ENCODE results near the gene FGF9.

FGF9 gene

DNA sequence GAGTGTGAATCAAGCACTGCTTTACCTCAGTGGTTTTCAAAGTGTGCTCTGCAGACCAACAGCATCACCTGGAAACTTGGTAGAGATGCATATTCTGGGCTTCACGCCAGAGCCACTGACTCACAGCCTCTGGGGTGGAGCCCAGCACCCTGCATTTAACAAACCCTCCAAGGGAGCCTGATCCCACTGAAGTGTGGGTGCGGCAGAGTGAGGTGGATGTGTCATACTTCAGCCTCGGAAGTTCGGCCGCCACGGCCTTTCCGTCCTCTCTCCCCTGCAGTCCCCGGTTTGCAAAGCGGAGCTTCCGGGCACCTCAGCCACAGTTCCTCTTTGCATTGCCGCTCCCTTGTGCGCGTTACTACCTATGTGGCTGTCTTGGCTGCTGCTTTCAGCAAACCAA is 33.6 kb upstream of the FGF9 start:
- Histone ChIP-seq H2BK12ac (ENCODE audit: low read length in 2 of 2) (no peak overlapping the region), H3K79me1 (replicated peaks; ENCODE audit: low read length, poor library complexity, severe bottlenecking) (no peaks in the 10 kb centered on the region), H2BK15ac (ENCODE audit: low read depth, poor library complexity, severe bottlenecking) (peak overlapping the region; percentile 39), H2AK5ac (ENCODE audit: low read length, severe bottlenecking) (no peak overlapping the region), H3K4ac (ENCODE audit: low read depth in 1 of 2, low read length in 2 of 2) (no peak overlapping the region), H3K23ac (ENCODE audit: low read length in 2 of 2) (no peak overlapping the region), H3K4me1 (ENCODE audit: control insufficient read depth, insufficient read depth, low read depth, low read length) (peaks cover 8% of the 10 kb centered on the region), H3K9me3 (ENCODE audit: control insufficient read depth, low read length) (no peaks in the 10 kb centered on the region), H3K4me2 (ENCODE audit: low read length, poor library complexity, severe bottlenecking) (peak overlapping the region; percentile 51), H3K27me3 (ENCODE audit: control insufficient read depth in 1 of 2, insufficient read depth in 1 of 2, low read length in 2 of 2) (peaks cover 0 to 14% of the 10 kb centered on the region in 2 experiments), H2BK5ac (ENCODE audit: low read depth, low read length, poor library complexity, severe bottlenecking) (no peak overlapping the region), H4K8ac (ENCODE audit: low read length) (no peak overlapping the region), H3K14ac (ENCODE audit: low read length in 2 of 2) (no peak overlapping the region), H3K4me3 (ENCODE audit: insufficient read depth in 1 of 2, low read depth in 1 of 2, low read length in 2 of 2) (no peak overlapping the region), H3K18ac (ENCODE audit: low read depth in 1 of 2, low read length in 2 of 2) (no peak overlapping the region), H3K9ac (ENCODE audit: low read length) (no peak overlapping the region), H4K91ac (ENCODE audit: low read length) (no peak overlapping the region), H3K36me3 (ENCODE audit: control insufficient read depth in 1 of 2, insufficient read depth in 2 of 2, low read depth in 1 of 2, low read length in 2 of 2) (no peaks in the 10 kb centered on the region), H2AFZ (ENCODE audit: low read depth, low read length) (no peak overlapping the region), H3K27ac (ENCODE audit: low read length, poor library complexity, severe bottlenecking) (no peak overlapping the region), H2BK120ac (ENCODE audit: low read depth, low read length) (no peak overlapping the region)
- DNase-seq = no peak
- WGBS = 72% methylated on average over 12 of the region's 13 CpGs

DNA sequence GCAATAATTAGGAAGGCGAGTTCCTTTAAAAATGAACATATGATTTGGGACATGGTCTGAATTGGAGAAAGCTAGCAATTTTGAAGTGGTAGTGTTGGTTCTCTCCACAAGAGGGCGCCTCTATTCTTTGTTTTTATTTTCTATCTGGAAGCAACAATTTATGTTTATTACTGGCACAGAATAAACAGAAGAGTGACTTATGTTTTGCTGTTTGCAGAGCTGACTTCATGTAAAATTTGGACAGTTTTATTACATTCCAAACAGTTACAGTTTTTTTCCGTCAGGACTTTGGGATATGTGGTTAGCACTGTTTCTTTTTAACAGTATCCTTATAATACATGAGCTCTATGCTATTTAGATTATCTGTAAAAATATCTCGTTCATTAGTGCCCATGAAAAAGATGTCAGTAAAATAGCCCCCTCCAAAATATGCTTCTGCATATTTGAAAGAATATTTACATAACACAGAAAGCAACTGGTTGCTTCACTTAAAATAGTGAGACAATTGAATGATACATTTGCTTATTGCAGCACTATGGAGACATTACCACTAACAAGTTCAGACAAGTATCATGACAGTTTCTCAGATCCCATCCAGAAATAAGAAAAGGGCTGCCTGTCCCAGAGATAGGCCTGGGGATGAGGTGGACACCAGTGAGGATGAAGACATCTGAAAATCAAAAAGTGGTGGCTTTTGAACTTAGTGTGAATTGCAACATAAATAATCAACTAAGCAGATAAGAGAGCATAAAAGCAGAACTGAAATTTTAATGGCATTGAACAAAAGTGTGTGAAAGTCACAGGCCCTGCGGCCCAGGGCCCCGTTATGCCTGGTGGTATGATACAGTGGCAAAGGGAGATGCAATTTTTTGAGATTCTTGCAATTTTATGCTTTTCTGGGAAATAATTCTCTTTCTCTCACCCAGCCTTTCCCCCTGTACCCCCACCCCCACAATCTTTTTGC is 32.3 kb upstream of the FGF9 start:
- Histone ChIP-seq H3K4me3 (ENCODE audit: insufficient read depth in 1 of 2, low read depth in 1 of 2, low read length in 2 of 2) (no peak overlapping the region), H3K23ac (ENCODE audit: low read length in 2 of 2) (no peak overlapping the region), H3K9me3 (ENCODE audit: control insufficient read depth, low read length) (peaks cover 2% of the 10 kb centered on the region), H3K27ac (ENCODE audit: low read length, poor library complexity, severe bottlenecking) (no peak overlapping the region), H3K27me3 (ENCODE audit: control insufficient read depth in 1 of 2, insufficient read depth in 1 of 2, low read length in 2 of 2) (peaks cover 0 to 14% of the 10 kb centered on the region in 2 experiments), H2AK5ac (ENCODE audit: low read length, severe bottlenecking) (no peak overlapping the region), H2BK15ac (ENCODE audit: low read depth, poor library complexity, severe bottlenecking) (no peak overlapping the region), H4K8ac (ENCODE audit: low read length) (no peak overlapping the region), H4K91ac (ENCODE audit: low read length) (no peak overlapping the region), H3K9ac (ENCODE audit: low read length) (no peak overlapping the region), H3K79me1 (replicated peaks; ENCODE audit: low read length, poor library complexity, severe bottlenecking) (no peaks in the 10 kb centered on the region), H2BK12ac (ENCODE audit: low read length in 2 of 2) (no peak overlapping the region), H3K4ac (ENCODE audit: low read depth in 1 of 2, low read length in 2 of 2) (no peak overlapping the region), H3K18ac (ENCODE audit: low read depth in 1 of 2, low read length in 2 of 2) (no peak overlapping the region), H3K4me1 (ENCODE audit: control insufficient read depth, insufficient read depth, low read depth, low read length) (peaks cover 8% of the 10 kb centered on the region), H3K36me3 (ENCODE audit: control insufficient read depth in 1 of 2, insufficient read depth in 2 of 2, low read depth in 1 of 2, low read length in 2 of 2) (no peaks in the 10 kb centered on the region), H3K14ac (ENCODE audit: low read length in 2 of 2) (no peak overlapping the region), H2BK120ac (ENCODE audit: low read depth, low read length) (no peak overlapping the region), H2AFZ (ENCODE audit: low read depth, low read length) (no peak overlapping the region), H2BK5ac (ENCODE audit: low read depth, low read length, poor library complexity, severe bottlenecking) (no peak overlapping the region), H3K4me2 (ENCODE audit: low read length, poor library complexity, severe bottlenecking) (no peak overlapping the region)
- peak; percentile 40 for DNase-seq
- 0% methylated on average over 1 of the region's 6 CpGs for WGBS

DNA sequence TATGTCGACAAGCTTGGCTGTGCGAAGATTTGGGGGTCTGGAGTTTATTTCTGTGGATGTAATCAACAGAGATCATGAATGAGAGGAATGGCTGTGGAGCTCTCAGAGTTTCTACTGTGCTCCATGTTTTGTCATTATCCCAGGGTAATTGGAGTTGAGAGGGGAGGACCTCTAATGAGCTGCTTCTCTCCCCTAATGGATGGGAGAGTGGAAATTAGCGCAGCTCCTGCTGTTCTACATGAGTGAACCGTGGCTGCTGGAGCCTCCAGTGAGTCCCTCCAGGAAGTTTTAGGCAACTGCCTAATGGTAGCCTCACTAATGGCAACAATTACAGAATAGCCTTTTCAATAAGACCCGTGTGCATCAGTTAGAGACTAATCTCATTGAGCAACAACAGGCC is 31.3 kb upstream of the FGF9 start:
- Histone ChIP-seq H3K79me1 (replicated peaks; ENCODE audit: low read length, poor library complexity, severe bottlenecking) (no peaks in the 10 kb centered on the region), H2AFZ (ENCODE audit: low read depth, low read length) (no peak overlapping the region), H4K91ac (ENCODE audit: low read length) (no peak overlapping the region), H3K4me2 (ENCODE audit: low read length, poor library complexity, severe bottlenecking) (no peak overlapping the region), H3K9ac (ENCODE audit: low read length) (no peak overlapping the region), H3K36me3 (ENCODE audit: control insufficient read depth in 1 of 2, insufficient read depth in 2 of 2, low read depth in 1 of 2, low read length in 2 of 2) (no peaks in the 10 kb centered on the region), H2BK12ac (ENCODE audit: low read length in 2 of 2) (no peak overlapping the region), H4K8ac (ENCODE audit: low read length) (no peak overlapping the region), H3K23ac (ENCODE audit: low read length in 2 of 2) (no peak overlapping the region), H2AK5ac (ENCODE audit: low read length, severe bottlenecking) (no peak overlapping the region), H3K14ac (ENCODE audit: low read length in 2 of 2) (no peak overlapping the region), H3K4ac (ENCODE audit: low read depth in 1 of 2, low read length in 2 of 2) (no peak overlapping the region), H3K9me3 (ENCODE audit: control insufficient read depth, low read length) (peaks cover 8% of the 10 kb centered on the region), H3K4me3 (ENCODE audit: insufficient read depth in 1 of 2, low read depth in 1 of 2, low read length in 2 of 2) (no peak overlapping the region), H3K4me1 (ENCODE audit: control insufficient read depth, insufficient read depth, low read depth, low read length) (peaks cover 8% of the 10 kb centered on the region), H3K18ac (ENCODE audit: low read depth in 1 of 2, low read length in 2 of 2) (no peak overlapping the region), H2BK15ac (ENCODE audit: low read depth, poor library complexity, severe bottlenecking) (no peak overlapping the region), H3K27me3 (ENCODE audit: control insufficient read depth in 1 of 2, insufficient read depth in 1 of 2, low read length in 2 of 2) (peaks cover 0 to 14% of the 10 kb centered on the region in 2 experiments), H2BK5ac (ENCODE audit: low read depth, low read length, poor library complexity, severe bottlenecking) (no peak overlapping the region), H3K27ac (ENCODE audit: low read length, poor library complexity, severe bottlenecking) (no peak overlapping the region), H2BK120ac (ENCODE audit: low read depth, low read length) (no peak overlapping the region)
- no peak for DNase-seq
- WGBS = 57% methylated on average over 5 of the region's 5 CpGs

- Histone ChIP-seq H3K4me3 (ENCODE audit: insufficient read depth in 1 of 2, low read depth in 1 of 2, low read length in 2 of 2) (no peak overlapping the region), H3K23ac (ENCODE audit: low read length in 2 of 2) (no peak overlapping the region), H2BK12ac (ENCODE audit: low read length in 2 of 2) (no peak overlapping the region), H3K27ac (ENCODE audit: low read length, poor library complexity, severe bottlenecking) (no peak overlapping the region), H3K4me1 (ENCODE audit: control insufficient read depth, insufficient read depth, low read depth, low read length) (peaks cover 8% of the 10 kb centered on the region), H2BK120ac (ENCODE audit: low read depth, low read length) (no peak overlapping the region), H4K91ac (ENCODE audit: low read length) (no peak overlapping the region), H3K18ac (ENCODE audit: low read depth in 1 of 2, low read length in 2 of 2) (no peak overlapping the region), H2BK15ac (ENCODE audit: low read depth, poor library complexity, severe bottlenecking) (no peak overlapping the region), H3K27me3 (ENCODE audit: control insufficient read depth in 1 of 2, insufficient read depth in 1 of 2, low read length in 2 of 2) (peaks cover 0 to 9% of the 10 kb centered on the region in 2 experiments), H3K4ac (ENCODE audit: low read depth in 1 of 2, low read length in 2 of 2) (no peak overlapping the region), H2BK5ac (ENCODE audit: low read depth, low read length, poor library complexity, severe bottlenecking) (no peak overlapping the region), H2AK5ac (ENCODE audit: low read length, severe bottlenecking) (no peak overlapping the region), H3K9me3 (ENCODE audit: control insufficient read depth, low read length) (peaks cover 10% of the 10 kb centered on the region), H3K36me3 (ENCODE audit: control insufficient read depth in 1 of 2, insufficient read depth in 2 of 2, low read depth in 1 of 2, low read length in 2 of 2) (no peaks in the 10 kb centered on the region), H3K79me1 (replicated peaks; ENCODE audit: low read length, poor library complexity, severe bottlenecking) (no peaks in the 10 kb centered on the region), H3K4me2 (ENCODE audit: low read length, poor library complexity, severe bottlenecking) (no peak overlapping the region), H3K9ac (ENCODE audit: low read length) (no peak overlapping the region), H2AFZ (ENCODE audit: low read depth, low read length) (no peak overlapping the region), H3K14ac (ENCODE audit: low read length in 2 of 2) (no peak overlapping the region), H4K8ac (ENCODE audit: low read length) (no peak overlapping the region)
- DNase-seq = no peak
- WGBS = 88% methylated on average over 2 of the region's 2 CpGs
Measured at GRCh38 chr13:21641629-21642028, 29.2 kb upstream of the FGF9 start.

All from mesenchymal stem cell (in vitro differentiated cells and primary cell).